Measurements from ENCODE around the gene LMTK2.
"Not testable (repeated sequence)": the region's sequence is repeated elsewhere in the genome, so short reads cannot be mapped to it uniquely, and the experiment has no call there.

The LMTK2 gene

GRCh38 chr7:98112077-98112476 lies 5.4 kb downstream of the LMTK2 start:
- no peak for TF ChIP-seq CTCF (IDR thresholded peaks at IDR 0.05; ENCODE audit: low read length, missing control alignments)
- no peak overlapping the region for H3K4me3 ChIP-seq (replicated peaks; ENCODE audit: low read depth, low read length)
- DNase-seq (ENCODE audit: low read depth), result no peak

GRCh38 chr7:98115746-98116525 lies 9.3 kb downstream of the LMTK2 start:
- no peak overlapping the region for H3K4me3 ChIP-seq (replicated peaks; ENCODE audit: low read depth, low read length)
- no peak for DNase-seq (ENCODE audit: low read depth)
- no peak for TF ChIP-seq CTCF (IDR thresholded peaks at IDR 0.05; ENCODE audit: low read length, missing control alignments)

- no peak overlapping the region for H3K4me3 ChIP-seq (replicated peaks; ENCODE audit: low read depth, low read length)
- DNase-seq (ENCODE audit: low read depth), result no peak
- no peak for TF ChIP-seq CTCF (IDR thresholded peaks at IDR 0.05; ENCODE audit: low read length, missing control alignments)
Measured at GRCh38 chr7:98116656-98117461, 10.2 kb downstream of the LMTK2 start.

GRCh38 chr7:98119256-98119918 lies 12.7 kb downstream of the LMTK2 start:
- DNase-seq (ENCODE audit: low read depth), result peak; percentile 70
- no peak for TF ChIP-seq CTCF (IDR thresholded peaks at IDR 0.05; ENCODE audit: low read length, missing control alignments)
- H3K4me3 ChIP-seq (replicated peaks; ENCODE audit: low read depth, low read length), result no peak overlapping the region

GRCh38 chr7:98120559-98120958 lies 13.9 kb downstream of the LMTK2 start:
- H3K4me3 ChIP-seq (replicated peaks; ENCODE audit: low read depth, low read length), result no peak overlapping the region
- TF ChIP-seq CTCF (IDR thresholded peaks at IDR 0.05; ENCODE audit: low read length, missing control alignments), result no peak
- no peak for DNase-seq (ENCODE audit: low read depth)

- not testable (repeated sequence) for H3K4me3 ChIP-seq (replicated peaks; ENCODE audit: low read depth, low read length); DNase-seq (ENCODE audit: low read depth)
Measured at GRCh38 chr7:98121388-98121787, 14.7 kb downstream of the LMTK2 start.

- no peak for TF ChIP-seq CTCF (IDR thresholded peaks at IDR 0.05; ENCODE audit: low read length, missing control alignments)
- no peak overlapping the region for H3K4me3 ChIP-seq (replicated peaks; ENCODE audit: low read depth, low read length)
- DNase-seq (ENCODE audit: low read depth), result no peak
Measured at GRCh38 chr7:98123365-98123696, 16.7 kb downstream of the LMTK2 start.

All from fibroblast of pulmonary artery (primary cell).